Astrocyte of the cerebellum (primary cell): Measurements from ENCODE around the gene SYCN.

ENCODE experiments used
- DNase-seq: peaks from one replicate; pipeline ENCODE4 v3.0.0-alpha.2; 2011; ENCODE audit warnings: low read depth
- H3K4me3 ChIP-seq: 2 replicates; pipeline ENCODE4 v1.5.1; 2011; ENCODE audit warnings: mild to moderate bottlenecking, low read depth, low read length, moderate library complexity
- in situ Hi-C: cut with HindIII; loops from 2 replicates; pipeline ENCODE4 v1.10.0; 2017; ENCODE audit warnings: low sequenced_read_pairs
- TF ChIP-seq, protein P1 (sequence below): IDR thresholded peaks from 2 replicates; pipeline ENCODE4 v1.5.1; 2012; ENCODE audit warnings: low read length, low read depth, moderate library complexity, mild to moderate bottlenecking; ENCODE audit errors: missing control alignments

SYCN gene

DNA sequence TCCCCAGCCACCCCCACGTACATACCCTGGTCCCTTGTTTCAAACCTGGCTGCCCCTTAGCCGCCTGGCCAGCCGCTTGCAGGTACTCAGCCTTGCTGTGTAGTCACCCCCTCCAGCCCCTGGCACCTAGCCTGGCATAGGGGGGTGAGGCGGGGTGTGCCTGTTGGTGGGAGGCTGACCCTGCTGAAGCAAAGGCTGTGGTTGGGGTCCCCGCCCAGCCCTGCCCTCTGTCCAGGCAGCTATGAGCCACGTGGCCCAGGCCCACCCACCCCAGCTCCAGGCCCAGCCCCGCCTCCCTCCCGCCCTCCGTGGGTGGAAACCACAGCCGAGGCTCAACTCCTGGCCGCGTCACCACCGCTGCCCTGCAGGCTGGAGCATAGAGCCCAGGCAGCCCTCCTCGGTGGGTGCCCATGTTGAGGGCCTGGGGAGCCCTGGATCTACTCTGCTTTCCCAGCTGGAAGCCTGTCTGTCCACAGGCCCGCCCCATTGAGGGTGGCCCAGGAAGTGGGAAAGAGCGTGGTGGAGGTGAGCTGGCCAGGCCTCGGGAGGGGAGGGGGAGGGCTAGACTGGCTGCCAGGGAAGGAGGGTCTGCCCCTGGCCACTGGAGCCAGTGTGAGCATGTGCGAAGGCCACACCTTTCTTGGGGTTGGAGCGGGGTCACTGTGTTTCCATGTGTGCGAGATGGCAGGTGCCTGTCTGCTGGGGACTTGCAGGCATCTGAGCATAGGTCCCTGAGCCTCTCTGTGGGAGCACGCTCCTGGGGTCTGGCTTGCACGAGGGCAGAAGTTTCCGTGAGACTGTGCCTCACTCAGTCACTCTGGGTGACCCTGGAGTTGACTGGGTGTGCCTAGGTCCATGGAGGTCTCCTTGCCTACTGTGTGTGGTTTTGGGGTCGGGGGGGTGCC, 47.5 kb downstream of the SYCN start:
- TF ChIP-seq, protein P1, sequence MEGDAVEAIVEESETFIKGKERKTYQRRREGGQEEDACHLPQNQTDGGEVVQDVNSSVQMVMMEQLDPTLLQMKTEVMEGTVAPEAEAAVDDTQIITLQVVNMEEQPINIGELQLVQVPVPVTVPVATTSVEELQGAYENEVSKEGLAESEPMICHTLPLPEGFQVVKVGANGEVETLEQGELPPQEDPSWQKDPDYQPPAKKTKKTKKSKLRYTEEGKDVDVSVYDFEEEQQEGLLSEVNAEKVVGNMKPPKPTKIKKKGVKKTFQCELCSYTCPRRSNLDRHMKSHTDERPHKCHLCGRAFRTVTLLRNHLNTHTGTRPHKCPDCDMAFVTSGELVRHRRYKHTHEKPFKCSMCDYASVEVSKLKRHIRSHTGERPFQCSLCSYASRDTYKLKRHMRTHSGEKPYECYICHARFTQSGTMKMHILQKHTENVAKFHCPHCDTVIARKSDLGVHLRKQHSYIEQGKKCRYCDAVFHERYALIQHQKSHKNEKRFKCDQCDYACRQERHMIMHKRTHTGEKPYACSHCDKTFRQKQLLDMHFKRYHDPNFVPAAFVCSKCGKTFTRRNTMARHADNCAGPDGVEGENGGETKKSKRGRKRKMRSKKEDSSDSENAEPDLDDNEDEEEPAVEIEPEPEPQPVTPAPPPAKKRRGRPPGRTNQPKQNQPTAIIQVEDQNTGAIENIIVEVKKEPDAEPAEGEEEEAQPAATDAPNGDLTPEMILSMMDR: no peak
- no peak overlapping the region for H3K4me3 ChIP-seq
- no peak for DNase-seq
- in situ Hi-C loops: no loop called here

DNA sequence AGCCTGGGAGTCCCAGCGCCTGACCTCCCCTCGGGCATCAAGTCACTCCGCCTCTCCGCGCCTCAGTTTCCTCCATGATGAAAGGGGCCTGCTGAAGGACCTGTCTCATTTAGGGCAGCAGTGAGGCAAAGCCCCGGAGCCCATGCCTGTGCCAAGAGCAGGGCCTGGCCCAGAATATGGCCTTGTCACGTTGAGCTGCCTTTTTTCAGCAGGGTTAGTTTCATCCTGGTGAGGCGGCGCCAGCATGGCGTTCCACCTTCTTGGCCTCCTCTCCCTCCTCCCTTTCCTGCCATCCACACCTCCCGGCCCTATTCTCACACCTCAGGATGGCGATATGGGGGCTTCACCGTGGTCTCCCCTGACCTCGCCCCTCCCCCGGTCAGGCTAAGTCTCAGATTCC, 48.3 kb downstream of the SYCN start:
- TF ChIP-seq, protein P1: no peak
- in situ Hi-C loops: no loop called here
- no peak for DNase-seq
- no peak overlapping the region for H3K4me3 ChIP-seq

DNA sequence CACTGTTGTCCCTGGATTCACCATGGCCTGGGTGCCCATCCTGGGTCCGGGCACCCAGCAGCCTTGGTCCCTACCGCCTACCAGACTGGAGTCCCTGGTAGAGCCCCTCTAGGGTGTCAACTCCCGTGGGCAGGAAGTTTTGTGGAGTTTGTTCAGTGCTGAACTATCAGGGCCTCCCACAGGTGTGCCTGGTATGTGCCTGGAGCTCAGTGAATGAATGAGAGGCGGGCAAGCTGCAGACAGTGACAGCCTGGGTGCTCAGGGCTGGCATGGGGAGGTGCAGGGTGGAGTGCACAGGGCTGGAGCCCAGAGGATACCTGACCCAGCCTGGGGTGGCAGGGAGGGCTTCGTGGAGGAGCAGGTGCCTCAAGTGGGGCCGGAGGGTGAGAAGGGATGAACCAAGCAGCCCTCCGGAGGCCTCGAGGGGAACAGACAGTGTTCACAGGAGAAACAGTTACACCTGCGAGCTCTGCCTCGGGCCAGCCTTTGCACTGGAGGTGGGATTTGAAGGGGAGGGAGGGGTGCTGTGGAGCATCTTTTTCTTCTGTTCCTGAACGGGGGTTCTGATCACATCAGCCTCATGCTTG, 48.9 kb downstream of the SYCN start:
- DNase-seq: no peak
- in situ Hi-C loops: no loop called here
- no peak overlapping the region for H3K4me3 ChIP-seq
- TF ChIP-seq, protein P1: no peak

DNA sequence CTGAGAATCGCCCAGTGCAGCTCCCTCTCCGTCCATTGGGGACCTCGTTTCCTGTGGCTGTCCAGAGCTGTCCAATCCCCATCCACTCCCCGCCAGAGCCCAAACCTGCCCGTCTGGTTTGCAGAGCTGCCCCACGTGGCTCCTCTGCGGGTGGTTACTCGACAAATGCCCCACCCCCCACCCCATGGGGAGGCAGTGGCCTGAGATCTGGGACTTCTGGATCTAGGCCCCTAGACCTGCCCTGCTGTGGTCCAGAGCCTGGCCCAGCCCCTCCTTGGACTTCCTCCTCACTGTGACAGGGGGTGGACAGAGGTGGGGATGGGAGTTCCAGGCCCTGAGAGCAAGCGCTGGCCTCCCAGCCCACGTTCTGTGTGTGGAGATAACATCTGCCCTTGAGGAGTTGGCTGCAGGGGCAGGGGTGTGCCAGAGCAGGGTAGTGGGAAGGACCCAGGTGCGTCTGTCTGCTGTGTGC, 49.4 kb downstream of the SYCN start:
- DNase-seq: no peak
- no peak overlapping the region for H3K4me3 ChIP-seq
- TF ChIP-seq, protein P1: no peak
- in situ Hi-C loops: no loop called here

DNA sequence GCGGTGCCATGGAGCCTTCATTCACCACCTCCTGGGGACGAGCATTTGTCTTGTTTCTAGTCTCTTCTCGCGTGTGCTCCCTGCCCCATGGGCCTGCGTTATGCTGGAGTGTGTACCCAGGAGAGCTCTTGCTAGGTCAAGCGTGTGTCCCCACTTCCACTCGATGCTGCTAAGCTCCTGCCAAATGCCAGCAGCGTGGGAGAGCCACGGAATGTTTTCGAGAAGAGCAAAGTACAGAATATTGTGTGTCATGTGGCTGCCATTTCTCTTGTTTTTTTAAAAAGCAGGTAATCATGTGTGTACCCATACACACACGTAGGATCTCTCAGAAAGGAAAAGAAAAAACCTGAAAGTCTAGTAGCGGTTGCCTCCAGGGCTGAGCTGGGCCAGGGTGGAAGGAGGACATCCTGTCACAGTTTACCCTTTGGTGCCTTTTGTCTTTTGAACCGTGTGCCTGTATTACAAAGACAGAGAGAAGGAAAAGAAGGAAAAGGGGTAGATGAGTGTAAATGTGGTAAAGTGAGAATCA, 49.9 kb downstream of the SYCN start:
- in situ Hi-C loops: no loop called here
- TF ChIP-seq, protein P1: no peak
- H3K4me3 ChIP-seq: no peak overlapping the region
- DNase-seq: no peak
